ENCODE measurements around the gene CCR2.

The CCR2 gene

GRCh38 chr3:46354984-46355383, 1.1 kb downstream of the CCR2 start:
- no peak for DNase-seq (ENCODE audit: low read depth, low spot score)

GRCh38 chr3:46356276-46356675, 2.4 kb downstream of the CCR2 start:
- no peak for DNase-seq (ENCODE audit: low read depth, low spot score)

GRCh38 chr3:46356909-46357308, 3.0 kb downstream of the CCR2 start:
- no peak for DNase-seq (ENCODE audit: low read depth, low spot score)

GRCh38 chr3:46358466-46358865, 4.6 kb downstream of the CCR2 start:
- DNase-seq (ENCODE audit: low read depth, low spot score): no peak

- DNase-seq (ENCODE audit: low read depth, low spot score): no peak
Observed at GRCh38 chr3:46359733-46360493, 6.0 kb downstream of the CCR2 start.

- no peak for DNase-seq (ENCODE audit: low read depth, low spot score)
Observed at GRCh38 chr3:46360907-46361306, 7.0 kb downstream of the CCR2 start.

- no peak for DNase-seq (ENCODE audit: low read depth, low spot score)
Observed at GRCh38 chr3:46361408-46362283, 7.7 kb downstream of the CCR2 start.

GRCh38 chr3:46365041-46365440, 11.1 kb downstream of the CCR2 start:
- no peak for DNase-seq (ENCODE audit: low read depth, low spot score)

- DNase-seq (ENCODE audit: low read depth, low spot score): no peak
Observed at GRCh38 chr3:46365737-46366524, 12.0 kb downstream of the CCR2 start.

- DNase-seq (ENCODE audit: low read depth, low spot score): no peak
Observed at GRCh38 chr3:46367811-46368210, 13.9 kb downstream of the CCR2 start.

GRCh38 chr3:46368569-46368968, 14.7 kb downstream of the CCR2 start:
- peak; percentile 40 for DNase-seq (ENCODE audit: low read depth, low spot score)

GRCh38 chr3:46369151-46369550, 15.2 kb downstream of the CCR2 start:
- DNase-seq (ENCODE audit: low read depth, low spot score): no peak

GRCh38 chr3:46369675-46370132, 15.8 kb downstream of the CCR2 start:
- no peak for DNase-seq (ENCODE audit: low read depth, low spot score)

- peak; percentile 18 for DNase-seq (ENCODE audit: low read depth, low spot score)
Observed at GRCh38 chr3:46370839-46371518, 17.1 kb downstream of the CCR2 start, which contains the start of gene CCR5. TSS of gene CCR5 (plus strand) at chr3:46370946. CDS start at chr3:46372903, 1,957 bp downstream.

GRCh38 chr3:46371519-46372340, 17.8 kb downstream of the CCR2 start:
- no peak for DNase-seq (ENCODE audit: low read depth, low spot score)

GRCh38 chr3:46372492-46373359, 18.8 kb downstream of the CCR2 start:
- no peak for DNase-seq (ENCODE audit: low read depth, low spot score)

GRCh38 chr3:46374755-46375154, 20.8 kb downstream of the CCR2 start:
- no peak for DNase-seq (ENCODE audit: low read depth, low spot score)

- no peak for DNase-seq (ENCODE audit: low read depth, low spot score)
Observed at GRCh38 chr3:46375218-46375617, 21.3 kb downstream of the CCR2 start.

- DNase-seq (ENCODE audit: low read depth, low spot score): no peak
Observed at GRCh38 chr3:46375814-46376213, 21.9 kb downstream of the CCR2 start.
